ENCODE data around the gene GAL3ST3. TPM values are rescaled to one million over a fixed set of nuclear protein-coding genes. Genes with fewer than 3 reads are reported as not detected.

The GAL3ST3 gene
- total and polyA plus RNA-seq, 2 of the 8 experiments (the other 6 are each of a cell fraction or from before 2014, with no cell fraction given) = 21.1 to 21.4 TPM

- TF ChIP-seq CTBP2 (IDR thresholded peaks at IDR 0.05; ENCODE audit: borderline replicate concordance, insufficient read depth, insufficient read length, low read length) (no peak), EZH2 (IDR thresholded peaks at IDR 0.05; ENCODE audit: low read depth, low read length, severe bottlenecking) (no peak), TBP (IDR thresholded peaks at IDR 0.05; ENCODE audit: low read depth, low read length) (no peak), KDM1A (IDR thresholded peaks at IDR 0.05; ENCODE audit: borderline replicate concordance, low read length) (no peak), YY1 (IDR thresholded peaks at IDR 0.05; ENCODE audit: low read depth, low read length) (no peak), E2F6 (IDR thresholded peaks at IDR 0.05) (no peak), SIRT6 (IDR thresholded peaks at IDR 0.05; ENCODE audit: low read length) (no peak)
- TF ChIP-seq, protein P1, sequence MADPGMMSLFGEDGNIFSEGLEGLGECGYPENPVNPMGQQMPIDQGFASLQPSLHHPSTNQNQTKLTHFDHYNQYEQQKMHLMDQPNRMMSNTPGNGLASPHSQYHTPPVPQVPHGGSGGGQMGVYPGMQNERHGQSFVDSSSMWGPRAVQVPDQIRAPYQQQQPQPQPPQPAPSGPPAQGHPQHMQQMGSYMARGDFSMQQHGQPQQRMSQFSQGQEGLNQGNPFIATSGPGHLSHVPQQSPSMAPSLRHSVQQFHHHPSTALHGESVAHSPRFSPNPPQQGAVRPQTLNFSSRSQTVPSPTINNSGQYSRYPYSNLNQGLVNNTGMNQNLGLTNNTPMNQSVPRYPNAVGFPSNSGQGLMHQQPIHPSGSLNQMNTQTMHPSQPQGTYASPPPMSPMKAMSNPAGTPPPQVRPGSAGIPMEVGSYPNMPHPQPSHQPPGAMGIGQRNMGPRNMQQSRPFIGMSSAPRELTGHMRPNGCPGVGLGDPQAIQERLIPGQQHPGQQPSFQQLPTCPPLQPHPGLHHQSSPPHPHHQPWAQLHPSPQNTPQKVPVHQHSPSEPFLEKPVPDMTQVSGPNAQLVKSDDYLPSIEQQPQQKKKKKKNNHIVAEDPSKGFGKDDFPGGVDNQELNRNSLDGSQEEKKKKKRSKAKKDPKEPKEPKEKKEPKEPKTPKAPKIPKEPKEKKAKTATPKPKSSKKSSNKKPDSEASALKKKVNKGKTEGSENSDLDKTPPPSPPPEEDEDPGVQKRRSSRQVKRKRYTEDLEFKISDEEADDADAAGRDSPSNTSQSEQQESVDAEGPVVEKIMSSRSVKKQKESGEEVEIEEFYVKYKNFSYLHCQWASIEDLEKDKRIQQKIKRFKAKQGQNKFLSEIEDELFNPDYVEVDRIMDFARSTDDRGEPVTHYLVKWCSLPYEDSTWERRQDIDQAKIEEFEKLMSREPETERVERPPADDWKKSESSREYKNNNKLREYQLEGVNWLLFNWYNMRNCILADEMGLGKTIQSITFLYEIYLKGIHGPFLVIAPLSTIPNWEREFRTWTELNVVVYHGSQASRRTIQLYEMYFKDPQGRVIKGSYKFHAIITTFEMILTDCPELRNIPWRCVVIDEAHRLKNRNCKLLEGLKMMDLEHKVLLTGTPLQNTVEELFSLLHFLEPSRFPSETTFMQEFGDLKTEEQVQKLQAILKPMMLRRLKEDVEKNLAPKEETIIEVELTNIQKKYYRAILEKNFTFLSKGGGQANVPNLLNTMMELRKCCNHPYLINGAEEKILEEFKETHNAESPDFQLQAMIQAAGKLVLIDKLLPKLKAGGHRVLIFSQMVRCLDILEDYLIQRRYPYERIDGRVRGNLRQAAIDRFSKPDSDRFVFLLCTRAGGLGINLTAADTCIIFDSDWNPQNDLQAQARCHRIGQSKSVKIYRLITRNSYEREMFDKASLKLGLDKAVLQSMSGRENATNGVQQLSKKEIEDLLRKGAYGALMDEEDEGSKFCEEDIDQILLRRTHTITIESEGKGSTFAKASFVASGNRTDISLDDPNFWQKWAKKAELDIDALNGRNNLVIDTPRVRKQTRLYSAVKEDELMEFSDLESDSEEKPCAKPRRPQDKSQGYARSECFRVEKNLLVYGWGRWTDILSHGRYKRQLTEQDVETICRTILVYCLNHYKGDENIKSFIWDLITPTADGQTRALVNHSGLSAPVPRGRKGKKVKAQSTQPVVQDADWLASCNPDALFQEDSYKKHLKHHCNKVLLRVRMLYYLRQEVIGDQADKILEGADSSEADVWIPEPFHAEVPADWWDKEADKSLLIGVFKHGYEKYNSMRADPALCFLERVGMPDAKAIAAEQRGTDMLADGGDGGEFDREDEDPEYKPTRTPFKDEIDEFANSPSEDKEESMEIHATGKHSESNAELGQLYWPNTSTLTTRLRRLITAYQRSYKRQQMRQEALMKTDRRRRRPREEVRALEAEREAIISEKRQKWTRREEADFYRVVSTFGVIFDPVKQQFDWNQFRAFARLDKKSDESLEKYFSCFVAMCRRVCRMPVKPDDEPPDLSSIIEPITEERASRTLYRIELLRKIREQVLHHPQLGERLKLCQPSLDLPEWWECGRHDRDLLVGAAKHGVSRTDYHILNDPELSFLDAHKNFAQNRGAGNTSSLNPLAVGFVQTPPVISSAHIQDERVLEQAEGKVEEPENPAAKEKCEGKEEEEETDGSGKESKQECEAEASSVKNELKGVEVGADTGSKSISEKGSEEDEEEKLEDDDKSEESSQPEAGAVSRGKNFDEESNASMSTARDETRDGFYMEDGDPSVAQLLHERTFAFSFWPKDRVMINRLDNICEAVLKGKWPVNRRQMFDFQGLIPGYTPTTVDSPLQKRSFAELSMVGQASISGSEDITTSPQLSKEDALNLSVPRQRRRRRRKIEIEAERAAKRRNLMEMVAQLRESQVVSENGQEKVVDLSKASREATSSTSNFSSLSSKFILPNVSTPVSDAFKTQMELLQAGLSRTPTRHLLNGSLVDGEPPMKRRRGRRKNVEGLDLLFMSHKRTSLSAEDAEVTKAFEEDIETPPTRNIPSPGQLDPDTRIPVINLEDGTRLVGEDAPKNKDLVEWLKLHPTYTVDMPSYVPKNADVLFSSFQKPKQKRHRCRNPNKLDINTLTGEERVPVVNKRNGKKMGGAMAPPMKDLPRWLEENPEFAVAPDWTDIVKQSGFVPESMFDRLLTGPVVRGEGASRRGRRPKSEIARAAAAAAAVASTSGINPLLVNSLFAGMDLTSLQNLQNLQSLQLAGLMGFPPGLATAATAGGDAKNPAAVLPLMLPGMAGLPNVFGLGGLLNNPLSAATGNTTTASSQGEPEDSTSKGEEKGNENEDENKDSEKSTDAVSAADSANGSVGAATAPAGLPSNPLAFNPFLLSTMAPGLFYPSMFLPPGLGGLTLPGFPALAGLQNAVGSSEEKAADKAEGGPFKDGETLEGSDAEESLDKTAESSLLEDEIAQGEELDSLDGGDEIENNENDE (IDR thresholded peaks at IDR 0.05; ENCODE audit: insufficient replicate concordance, low read length) = no peak
These were observed 56.9 kb downstream of the GAL3ST3 start (continued) for GRCh38 chr11:65992056-65992455.

Data from H1 (cell line).